ENCODE results near the gene ZCCHC2. TPM values are rescaled to one million over a fixed set of nuclear protein-coding genes. Genes with fewer than 3 reads are reported as not detected.

The ZCCHC2 gene
- total RNA-seq, 1 experiment from 2014 or later, result 8.3 TPM

DNA sequence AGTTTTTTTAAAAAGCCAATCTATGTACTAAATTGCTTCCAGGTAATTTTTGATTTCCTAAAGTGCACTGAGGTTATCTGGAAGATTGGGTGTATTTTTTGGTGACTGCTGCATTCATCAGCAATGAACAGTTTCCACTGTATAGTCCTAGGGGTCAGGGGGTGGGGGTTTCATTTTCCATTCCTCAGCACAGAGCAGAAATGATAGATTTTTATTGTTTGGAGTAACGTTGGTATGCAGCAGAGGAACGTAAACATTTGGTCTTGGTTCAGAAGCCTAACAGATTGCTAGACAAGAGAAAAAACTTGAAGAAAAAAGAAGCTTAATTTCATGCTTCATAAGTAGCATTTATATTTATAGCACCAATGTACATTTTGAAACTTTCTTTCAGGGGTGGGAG is 54.9 kb downstream of the ZCCHC2 start:
- no peak for DNase-seq (ENCODE audit: low spot score)

DNA sequence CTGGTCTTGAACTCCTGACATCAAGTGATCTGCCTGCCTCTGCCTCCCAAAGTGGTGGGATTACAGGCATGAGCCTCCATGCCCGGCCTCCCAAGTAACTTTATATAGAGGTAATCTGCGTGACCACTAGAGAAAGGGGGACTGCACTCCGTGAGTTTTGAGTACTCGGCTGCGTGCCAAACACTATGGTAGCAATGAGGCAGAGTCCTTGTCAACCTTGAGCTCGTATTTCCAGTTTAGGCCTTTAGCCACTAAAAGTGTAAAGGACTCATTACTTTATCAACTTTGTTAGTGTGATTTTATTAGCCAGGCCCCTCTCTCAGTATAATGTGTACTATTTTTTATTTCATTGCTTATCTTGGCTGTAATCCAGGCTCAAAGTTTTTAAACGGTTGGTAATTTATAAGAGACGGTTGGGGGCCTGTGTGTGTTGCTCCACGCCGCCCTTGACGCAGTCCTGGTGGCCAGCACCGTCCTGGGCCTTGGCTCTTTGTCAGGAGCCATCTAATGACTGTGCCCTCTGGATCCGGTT is 56.2 kb downstream of the ZCCHC2 start:
- no peak for DNase-seq (ENCODE audit: low spot score)

DNA sequence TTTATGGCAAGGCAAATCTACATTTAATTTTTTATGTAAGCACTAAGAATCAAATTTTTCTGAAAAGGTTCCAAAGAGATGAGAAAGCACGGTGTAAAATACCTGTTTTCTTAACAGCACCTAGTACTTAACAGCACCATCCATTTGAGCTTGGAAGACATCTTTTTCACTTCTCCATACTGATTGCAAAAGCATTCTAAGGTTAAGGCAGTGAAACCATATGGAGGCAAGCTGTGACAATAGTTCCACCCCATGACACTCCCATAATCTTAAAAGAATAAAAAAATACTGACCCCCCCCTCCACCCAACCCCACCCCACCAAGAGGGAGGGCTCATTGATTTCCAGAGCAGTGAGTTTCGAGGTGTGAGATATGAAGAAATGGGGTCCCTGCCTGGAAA is 60.6 kb downstream of the ZCCHC2 start:
- DNase-seq (ENCODE audit: low spot score), result no peak

DNA sequence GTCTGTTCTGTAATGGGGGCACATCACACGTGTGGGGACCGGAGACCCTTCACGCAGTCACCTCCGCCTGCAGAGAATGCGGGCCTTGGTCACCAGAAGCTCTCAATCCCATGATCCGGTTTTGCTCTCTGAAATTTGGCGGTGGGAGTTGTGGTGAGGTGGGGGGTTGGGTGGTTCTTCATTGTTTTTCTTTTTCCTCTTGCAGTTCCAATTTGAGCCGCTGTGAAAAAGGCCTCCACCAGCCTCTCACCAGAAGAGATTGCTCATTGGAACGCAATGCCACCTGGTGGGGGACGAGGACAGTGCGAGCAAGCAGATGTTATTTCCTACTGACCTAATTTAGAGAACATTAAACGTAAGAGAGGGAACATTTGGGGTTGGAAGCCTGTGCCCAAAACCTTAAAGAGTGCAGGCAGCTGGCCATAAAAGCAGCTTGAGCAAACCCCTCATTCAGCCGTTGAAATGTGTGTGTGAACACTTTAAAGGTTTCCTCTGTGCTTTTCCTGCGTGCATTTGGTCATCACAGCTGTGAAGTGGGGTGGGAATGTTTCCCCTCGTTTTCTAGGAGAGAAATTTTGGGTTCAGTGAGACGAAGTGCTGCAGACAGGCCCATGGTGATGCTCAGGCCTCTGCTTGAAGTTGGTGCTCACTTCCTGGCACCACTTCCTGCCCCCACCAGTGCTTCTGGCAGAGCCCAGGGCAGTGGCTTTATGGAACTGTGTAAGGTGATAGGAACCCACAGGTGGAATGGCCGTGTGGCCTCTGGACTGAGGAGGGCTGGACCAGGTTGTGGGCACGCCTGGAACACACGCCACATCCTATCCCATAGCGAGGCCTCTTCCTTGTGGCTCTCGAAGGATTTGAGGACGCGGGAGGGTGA is 61.7 kb downstream of the ZCCHC2 start:
- DNase-seq (ENCODE audit: low spot score), result peak; percentile 68

DNA sequence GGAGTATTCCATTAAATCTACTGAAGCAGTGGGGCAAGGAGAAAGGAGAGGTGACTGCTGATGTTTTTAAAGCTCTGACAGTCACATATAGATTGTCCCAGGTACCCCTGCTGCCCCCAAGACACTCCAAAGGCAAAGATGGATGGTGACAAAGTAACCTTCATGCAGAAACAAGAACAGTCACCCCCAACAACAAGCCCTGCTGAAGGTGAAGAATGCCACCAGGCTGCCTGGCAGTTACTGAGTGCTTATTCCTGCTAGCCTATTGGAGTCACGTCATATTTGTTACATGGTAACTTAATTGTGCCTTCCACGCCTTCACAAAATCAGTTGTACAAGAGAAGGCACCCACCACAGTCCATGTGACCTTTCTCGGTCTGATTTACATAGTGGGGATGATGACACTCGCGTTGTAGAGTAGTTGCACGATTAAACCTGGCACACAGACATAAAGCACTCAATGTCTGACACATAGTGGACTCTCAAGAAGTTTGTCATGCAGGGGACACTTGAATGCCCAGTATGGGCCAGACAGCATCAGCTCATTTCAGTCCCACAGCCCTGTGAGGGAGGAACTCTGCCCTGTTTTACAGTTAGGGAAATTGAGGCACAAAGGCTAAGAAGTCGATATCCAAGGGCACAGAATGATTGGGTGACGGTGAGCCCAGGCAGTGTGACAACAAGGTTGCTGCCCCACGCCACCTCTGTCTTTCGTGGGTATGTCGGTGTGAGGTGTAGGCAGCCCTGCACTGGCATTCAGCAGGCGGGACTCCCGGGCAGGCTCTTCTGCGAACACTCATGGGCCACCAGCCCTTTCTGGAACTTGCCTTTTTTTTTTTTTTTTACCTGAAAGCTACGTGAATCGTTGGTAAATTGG is 62.7 kb downstream of the ZCCHC2 start:
- no peak for DNase-seq (ENCODE audit: low spot score)

DNA sequence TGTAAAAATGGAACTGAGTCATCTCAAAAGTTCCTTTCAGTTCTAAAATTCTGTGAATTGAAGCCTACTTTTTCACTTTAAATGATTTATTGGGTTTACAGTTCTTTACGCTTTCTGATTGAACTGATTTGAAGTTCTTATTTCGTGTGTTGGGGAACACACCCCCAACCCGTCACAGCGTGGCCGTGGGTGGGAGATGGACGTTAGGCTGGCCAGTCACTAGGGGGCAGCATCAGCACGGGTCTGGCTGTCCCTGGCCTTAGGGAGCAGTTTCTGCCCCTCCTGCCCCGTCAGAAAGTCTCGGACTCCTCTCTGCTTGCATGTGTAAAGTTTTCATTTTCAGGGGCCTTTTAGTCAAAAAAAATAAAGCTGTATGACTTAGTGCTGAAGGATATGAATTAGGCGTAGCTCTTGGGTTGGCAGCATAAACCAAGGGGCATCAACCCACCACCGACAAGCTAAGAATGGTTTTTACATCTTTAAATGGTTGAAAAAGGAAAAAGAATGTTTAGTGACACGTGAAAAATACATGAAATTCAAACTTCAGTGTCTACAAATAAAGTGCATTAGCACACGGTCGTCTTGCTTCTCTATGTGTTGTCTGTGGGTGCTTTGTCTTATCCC is 63.4 kb downstream of the ZCCHC2 start:
- DNase-seq (ENCODE audit: low spot score), result peak; percentile 57

DNA sequence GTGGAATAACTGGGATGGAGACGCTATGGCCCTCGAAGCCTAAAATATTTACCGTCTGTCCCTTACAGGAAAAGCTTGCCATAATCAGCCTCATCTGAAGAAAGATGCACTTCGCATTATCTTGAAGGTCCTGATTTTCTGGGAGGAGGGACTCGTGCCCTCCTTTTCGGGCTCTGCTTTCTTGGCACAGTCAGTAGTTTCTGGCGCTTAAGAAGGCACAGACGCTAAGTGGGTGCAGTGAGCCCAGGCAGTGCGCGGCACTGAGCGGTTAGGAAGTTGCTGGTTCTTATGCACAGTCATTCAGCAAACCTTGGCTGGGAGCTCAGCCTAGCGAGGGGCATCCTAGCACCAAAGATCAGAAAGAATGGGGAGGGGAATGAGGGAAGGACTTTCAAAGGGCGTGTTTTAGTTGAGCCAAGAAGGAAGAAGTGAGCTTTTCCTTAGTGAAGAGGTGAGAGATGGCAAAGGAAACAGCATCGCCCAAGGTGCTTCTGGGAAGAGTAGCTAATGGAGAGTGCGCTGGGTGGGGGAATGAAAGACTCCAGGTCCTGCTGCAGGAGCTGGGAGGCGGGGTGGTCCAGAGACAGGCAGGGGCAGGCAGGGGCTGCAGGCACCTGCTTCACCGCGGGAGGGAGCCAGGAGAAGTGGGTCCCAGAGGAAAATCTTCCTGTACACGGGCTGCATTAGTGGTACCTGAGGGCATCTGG is 64.1 kb downstream of the ZCCHC2 start:
- DNase-seq (ENCODE audit: low spot score), result no peak

DNA sequence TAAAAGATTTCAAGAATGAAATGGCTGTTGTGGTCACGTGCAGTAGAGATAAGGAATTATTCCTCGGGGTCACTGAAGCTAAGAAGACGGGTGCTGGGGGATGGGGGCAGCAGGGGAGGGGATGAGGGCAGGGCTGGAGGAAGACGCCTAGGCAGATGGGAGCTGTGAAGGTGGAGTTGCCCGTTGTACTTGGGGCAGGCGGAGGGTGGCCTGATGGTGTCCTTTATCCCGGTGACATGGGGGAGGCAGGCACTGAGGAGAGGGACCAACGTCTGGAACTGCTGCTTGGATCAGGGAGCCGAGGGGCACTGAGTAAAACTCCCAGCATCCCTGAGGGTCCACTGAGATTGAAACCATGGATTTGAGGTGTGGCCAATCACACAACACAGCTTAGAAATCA is 64.9 kb downstream of the ZCCHC2 start:
- no peak for DNase-seq (ENCODE audit: low spot score)

DNA sequence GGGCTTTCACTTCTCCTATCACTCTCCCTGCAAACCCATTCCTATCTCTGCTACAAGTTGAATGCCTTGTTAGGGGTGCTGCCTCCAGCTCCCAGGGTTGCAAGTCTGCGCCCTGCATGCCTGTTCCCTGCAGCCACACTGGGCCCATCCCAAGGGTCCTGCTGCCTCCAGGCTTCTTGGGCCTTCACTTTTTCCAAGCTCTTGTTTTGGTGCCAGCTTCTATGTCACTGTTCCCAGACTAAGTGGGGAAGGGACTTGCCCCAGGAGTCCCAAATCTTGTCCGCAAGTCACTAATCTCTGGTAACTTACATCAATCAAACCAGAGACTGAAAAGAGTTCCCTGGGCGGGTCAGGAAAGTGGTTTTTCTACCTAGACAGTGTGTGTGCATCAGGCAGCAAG is 65.4 kb downstream of the ZCCHC2 start:
- DNase-seq (ENCODE audit: low spot score), result no peak

DNA sequence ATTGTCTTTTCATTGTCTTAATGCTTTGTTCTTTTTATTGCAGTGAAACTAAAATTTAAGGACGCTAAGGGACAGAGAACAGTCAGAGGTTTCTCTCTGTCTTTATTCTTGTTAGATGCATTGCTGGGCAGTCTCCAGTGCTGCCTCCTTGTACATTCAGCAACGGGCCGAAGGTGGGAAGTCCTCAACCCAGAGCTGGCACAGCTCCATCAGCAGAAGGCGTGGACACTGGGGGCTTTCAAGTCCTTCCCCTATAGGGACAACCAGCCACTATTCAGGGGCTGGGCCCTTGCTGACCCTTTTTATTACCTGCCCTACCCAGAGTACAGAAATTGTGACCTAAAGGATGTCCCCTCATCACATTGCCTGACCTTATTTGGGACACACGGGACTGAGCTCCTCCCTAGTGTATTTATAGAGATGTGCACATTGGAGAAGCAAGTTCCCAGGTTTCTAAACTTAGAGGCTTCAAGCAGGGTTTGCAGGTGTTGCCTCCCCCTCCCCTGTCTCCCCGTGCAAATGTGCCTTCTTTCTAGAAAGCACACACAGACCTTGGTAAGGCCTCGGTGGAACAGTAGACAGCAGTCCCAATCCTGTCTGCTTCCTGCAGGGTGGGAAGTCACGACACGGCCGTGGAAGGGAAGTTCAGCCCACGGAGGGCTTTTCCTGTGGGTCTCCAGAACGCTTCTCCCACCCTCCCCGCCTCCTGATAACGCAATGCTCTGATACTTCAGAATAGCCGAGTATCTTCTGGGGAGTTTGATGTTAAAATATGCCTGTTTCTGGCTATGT is 68.2 kb downstream of the ZCCHC2 start:
- DNase-seq (ENCODE audit: low spot score), result no peak

DNA sequence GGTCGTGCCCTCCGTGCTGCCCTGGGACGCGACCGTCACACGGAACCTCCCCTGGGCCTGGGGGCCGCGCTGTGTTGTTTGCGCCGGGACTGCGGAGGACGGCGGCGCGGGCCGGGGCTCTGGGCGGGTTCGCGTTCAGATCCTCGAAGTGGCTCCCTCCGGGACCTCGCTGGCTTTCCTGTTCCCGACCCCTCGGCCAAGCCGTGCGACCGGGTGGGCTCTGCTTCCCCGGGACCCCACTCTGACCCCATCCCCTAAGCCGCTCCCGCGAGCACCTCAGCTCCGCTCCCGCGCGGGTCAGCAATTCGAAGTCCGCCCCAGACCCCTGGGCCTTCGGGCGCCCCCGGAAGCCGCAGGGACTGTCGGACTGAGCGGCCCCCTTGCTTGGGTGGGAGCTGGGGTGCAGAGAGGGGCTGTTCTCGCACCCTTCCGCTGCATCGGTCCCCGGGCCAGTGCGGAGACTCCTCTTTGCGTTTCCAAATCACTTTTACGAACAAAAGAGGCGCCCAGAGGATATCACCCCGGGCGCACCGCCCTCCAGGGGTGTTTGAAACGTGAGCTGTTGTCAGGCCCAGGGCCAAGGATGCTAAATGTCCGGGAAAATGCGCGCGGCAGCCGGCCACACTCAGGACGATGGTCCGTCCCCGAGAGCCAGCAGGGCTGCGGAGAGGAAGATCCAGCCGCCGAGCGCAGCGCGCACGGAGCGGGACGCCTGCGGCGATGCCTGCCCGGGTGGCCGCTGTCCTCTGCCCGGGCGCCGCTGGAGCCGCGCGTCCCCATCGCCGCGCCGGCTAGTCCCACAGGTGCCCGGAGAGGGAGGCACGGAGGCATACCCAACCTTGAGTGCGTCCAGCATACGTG is 73.5 kb downstream of the ZCCHC2 start:
- no peak for DNase-seq (ENCODE audit: low spot score)

DNA sequence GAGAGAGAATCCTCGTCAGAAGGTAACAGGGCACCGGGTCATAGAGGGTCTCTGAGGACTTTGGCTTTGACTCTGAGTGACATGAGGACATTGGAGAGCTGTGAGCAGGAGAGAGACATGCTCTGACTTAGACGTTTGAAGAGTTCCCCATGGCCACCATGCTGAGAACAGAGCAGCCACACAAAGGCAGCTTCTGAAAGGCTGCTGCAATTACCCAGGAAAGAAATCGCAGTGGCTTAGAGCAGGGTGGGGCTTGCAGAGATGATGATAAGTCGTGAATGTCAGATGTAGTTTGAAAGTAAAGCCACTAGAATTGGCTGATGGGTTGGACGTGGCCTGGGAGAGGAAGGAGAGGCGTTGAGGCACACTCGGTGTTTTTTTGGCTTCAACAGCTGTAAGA is 79.0 kb downstream of the ZCCHC2 start:
- no peak for DNase-seq (ENCODE audit: low spot score)

DNA sequence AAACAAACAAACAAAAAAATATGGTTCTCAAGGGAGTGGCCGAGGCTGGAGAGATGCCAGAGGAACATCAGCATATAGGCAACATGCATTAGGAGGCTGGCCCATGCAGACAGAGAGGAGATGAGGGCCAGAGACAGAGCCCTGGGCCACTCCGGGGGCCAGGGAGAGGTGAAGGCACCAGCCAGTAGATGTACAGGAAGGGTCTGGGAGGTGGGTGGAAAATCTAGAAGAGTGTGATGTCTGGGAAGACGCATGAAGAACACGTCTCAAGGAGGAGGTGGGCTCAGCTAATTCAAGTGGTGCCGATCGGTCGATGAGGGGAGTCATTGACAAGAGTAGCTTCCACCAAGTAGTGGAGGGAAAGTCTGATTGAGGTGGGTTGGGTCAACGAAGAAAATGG is 79.9 kb downstream of the ZCCHC2 start:
- DNase-seq (ENCODE audit: low spot score), result no peak

DNA sequence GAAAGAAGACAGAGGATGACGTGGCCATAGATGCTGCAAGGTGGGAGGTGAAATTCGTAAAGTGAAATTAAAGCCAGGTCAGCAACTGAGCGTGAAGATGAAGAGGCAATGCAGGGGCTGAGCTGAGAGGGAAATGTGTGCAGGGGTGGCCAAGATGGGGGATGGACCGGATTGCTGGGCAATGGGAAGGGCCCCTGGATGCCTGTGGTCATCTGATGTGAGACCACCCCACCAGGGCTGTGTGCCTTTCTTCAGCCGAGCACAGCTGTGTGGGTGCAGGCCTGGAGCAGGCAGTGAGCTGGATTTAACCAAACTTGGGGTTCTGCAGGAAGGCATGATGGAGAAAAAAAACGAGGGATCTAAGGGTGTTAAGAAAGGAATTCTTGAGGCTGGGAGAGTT is 80.4 kb downstream of the ZCCHC2 start:
- DNase-seq (ENCODE audit: low spot score), result no peak

DNA sequence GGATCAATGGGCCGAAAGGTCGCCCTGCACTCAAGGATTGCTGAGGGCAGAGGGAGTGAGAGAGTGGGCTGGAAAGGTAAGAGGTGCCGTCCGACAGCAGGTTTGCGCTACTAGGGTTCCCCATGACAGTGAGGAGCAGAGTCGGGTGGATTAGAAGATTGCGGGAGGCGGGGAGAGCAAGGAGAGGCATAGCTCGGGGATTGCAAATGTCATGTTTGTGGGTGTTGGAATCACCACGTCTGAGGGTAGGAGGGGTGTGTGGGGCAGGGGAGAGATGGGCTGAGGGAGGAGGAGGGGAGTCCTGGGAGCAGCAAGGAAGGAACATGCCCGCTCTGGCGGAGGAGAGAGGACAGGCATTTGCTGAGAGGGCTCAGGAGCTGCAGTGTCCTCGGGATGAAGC is 81.2 kb downstream of the ZCCHC2 start:
- DNase-seq (ENCODE audit: low spot score), result no peak

DNA sequence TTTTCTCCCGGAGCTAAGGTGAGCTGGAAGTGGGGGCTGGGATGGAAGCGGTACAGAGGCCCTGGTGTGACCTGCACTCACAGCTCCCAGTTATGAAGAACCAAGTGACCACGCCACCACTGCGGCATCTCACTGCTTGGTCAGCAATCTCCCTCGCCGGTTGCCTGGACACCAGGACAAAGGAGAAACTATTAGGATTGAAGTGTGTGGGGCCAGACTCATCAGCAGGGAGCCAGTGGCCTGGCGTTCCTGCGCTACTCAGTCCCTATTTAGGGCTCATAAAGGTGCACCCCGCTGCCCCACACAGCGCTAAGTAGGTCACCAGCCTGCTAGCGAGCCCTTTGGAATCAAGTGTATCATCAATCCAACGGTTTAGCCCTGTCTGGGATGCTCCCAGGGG is 82.9 kb downstream of the ZCCHC2 start:
- no peak for DNase-seq (ENCODE audit: low spot score)

DNA sequence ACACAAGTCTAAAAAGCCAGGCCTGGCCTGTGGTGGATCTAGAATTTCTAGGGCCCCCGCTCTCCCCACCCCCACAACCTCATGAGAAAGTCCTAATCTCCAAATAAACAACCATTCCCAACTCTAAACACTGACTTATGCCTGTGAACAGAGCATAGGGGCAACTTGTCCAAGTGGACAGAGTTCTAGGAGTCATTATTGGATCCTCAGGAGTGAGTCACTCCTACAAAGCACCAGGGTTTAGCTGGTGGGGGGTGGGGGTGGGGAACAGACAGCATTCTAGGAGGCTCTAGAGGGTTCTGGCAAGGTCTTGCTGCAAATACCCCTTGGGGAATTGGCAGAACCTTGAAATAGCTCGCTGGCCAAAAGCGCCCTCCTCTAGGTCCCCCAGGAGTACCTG is 83.3 kb downstream of the ZCCHC2 start:
- peak; percentile 5 for DNase-seq (ENCODE audit: low spot score)

DNA sequence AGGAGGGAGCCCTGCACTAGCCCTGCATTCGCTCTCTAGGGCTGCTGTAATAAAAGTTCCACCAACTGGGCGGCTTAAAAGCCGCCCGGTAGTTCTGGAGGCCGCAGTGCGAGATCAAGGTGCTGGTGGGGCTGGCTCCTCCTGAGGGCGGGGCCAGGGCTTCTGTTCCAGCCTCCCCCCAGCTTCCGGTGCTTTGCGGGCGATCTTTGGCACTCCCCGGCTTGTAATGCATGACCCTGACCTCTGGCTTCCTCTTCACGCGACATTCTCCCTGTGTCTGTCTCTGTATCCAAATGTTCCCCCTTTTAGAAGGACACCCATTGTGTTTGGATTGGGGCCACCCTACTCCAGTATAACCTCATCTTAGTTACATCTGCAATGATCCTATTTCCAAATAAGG is 84.5 kb downstream of the ZCCHC2 start:
- DNase-seq (ENCODE audit: low spot score), result no peak

DNA sequence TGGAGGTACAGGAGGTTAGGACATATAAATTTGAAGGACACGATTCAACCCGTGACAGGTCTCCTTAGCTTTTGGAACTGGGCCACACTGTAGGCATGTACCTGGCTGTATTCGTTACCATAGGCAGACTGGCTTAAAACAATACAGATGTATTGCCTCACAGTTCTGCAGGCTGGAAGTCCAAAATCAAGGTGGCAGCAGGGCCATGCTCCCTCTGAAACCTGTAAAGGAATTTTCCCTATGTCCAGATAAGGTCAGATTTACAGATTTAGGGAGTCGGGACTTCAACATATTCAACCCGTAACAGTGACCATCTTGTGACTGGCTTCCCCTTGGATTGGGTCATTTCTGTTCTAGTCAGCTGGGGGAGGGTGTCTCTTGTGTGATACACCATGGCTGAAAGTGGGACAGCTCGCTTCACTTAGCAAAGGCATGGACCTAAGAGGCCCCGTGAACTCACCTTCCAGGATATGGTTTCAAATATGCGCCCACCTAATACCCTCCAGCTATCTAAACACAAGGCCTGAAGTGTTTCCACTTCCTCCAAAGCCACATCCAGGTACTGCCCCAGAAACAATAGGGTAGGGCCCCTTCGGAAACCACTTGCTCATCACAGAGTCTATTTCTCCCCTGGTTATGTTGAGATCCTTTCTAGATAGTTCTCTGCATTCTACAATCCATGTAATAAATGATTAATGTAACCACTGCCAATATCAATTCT is 85.0 kb downstream of the ZCCHC2 start:
- DNase-seq (ENCODE audit: low spot score), result no peak
